ENCODE measurements around the gene RNF141. TPM values are rescaled to one million over a fixed set of nuclear protein-coding genes. Genes with fewer than 3 reads are reported as not detected.

The RNF141 gene
- total RNA-seq, 1 donor from 2014 or later, result 30.0 TPM

- Mint-ChIP-seq H3K4me3 (ENCODE audit: unreplicated experiment) (no peak overlapping the region), H3K36me3 (ENCODE audit: unreplicated experiment) (peaks cover 2% of the 10 kb centered on the region), H3K4me1 (ENCODE audit: unreplicated experiment) (no peaks in the 10 kb centered on the region), H3K9me3 (ENCODE audit: unreplicated experiment) (no peaks in the 10 kb centered on the region), H3K27ac (ENCODE audit: unreplicated experiment) (no peak overlapping the region), H3K27me3 (ENCODE audit: unreplicated experiment) (no peaks in the 10 kb centered on the region)
- TF ChIP-seq, protein P1, sequence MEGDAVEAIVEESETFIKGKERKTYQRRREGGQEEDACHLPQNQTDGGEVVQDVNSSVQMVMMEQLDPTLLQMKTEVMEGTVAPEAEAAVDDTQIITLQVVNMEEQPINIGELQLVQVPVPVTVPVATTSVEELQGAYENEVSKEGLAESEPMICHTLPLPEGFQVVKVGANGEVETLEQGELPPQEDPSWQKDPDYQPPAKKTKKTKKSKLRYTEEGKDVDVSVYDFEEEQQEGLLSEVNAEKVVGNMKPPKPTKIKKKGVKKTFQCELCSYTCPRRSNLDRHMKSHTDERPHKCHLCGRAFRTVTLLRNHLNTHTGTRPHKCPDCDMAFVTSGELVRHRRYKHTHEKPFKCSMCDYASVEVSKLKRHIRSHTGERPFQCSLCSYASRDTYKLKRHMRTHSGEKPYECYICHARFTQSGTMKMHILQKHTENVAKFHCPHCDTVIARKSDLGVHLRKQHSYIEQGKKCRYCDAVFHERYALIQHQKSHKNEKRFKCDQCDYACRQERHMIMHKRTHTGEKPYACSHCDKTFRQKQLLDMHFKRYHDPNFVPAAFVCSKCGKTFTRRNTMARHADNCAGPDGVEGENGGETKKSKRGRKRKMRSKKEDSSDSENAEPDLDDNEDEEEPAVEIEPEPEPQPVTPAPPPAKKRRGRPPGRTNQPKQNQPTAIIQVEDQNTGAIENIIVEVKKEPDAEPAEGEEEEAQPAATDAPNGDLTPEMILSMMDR (IDR thresholded peaks at IDR 0.05), result no peak
- no peak for DNase-seq (ENCODE audit: extremely low spot score, unreplicated experiment)
Measured at GRCh38 chr11:10476927-10477689, 63.9 kb downstream of the RNF141 start.

- Mint-ChIP-seq H3K4me3 (ENCODE audit: unreplicated experiment) (no peak overlapping the region), H3K9me3 (ENCODE audit: unreplicated experiment) (no peaks in the 10 kb centered on the region), H3K4me1 (ENCODE audit: unreplicated experiment) (no peaks in the 10 kb centered on the region), H3K27me3 (ENCODE audit: unreplicated experiment) (no peaks in the 10 kb centered on the region), H3K36me3 (ENCODE audit: unreplicated experiment) (peaks cover 2% of the 10 kb centered on the region), H3K27ac (ENCODE audit: unreplicated experiment) (no peak overlapping the region)
- TF ChIP-seq, protein P1 (IDR thresholded peaks at IDR 0.05), result no peak
- DNase-seq (ENCODE audit: extremely low spot score, unreplicated experiment), result no peak
Measured at GRCh38 chr11:10476342-10476741, 64.6 kb downstream of the RNF141 start.

GRCh38 chr11:10474551-10474950 lies 66.4 kb downstream of the RNF141 start:
- Mint-ChIP-seq H3K36me3 (ENCODE audit: unreplicated experiment) (peaks cover 2% of the 10 kb centered on the region), H3K4me1 (ENCODE audit: unreplicated experiment) (no peaks in the 10 kb centered on the region), H3K4me3 (ENCODE audit: unreplicated experiment) (no peak overlapping the region), H3K27ac (ENCODE audit: unreplicated experiment) (no peak overlapping the region), H3K27me3 (ENCODE audit: unreplicated experiment) (no peaks in the 10 kb centered on the region), H3K9me3 (ENCODE audit: unreplicated experiment) (no peaks in the 10 kb centered on the region)
- TF ChIP-seq, protein P1 (IDR thresholded peaks at IDR 0.05), result no peak
- no peak for DNase-seq (ENCODE audit: extremely low spot score, unreplicated experiment)

- DNase-seq (ENCODE audit: extremely low spot score, unreplicated experiment), result no peak
- no peaks in the 10 kb centered on the region for H3K4me1 Mint-ChIP-seq (ENCODE audit: unreplicated experiment)
- H3K27me3 Mint-ChIP-seq (ENCODE audit: unreplicated experiment), result peaks cover 5% of the 10 kb centered on the region
- peaks cover under 1% of the 10 kb centered on the region for H3K36me3 Mint-ChIP-seq (ENCODE audit: unreplicated experiment)
- H3K9me3 Mint-ChIP-seq (ENCODE audit: unreplicated experiment), result peaks cover 9% of the 10 kb centered on the region
- TF ChIP-seq, protein P1 (IDR thresholded peaks at IDR 0.05), result no peak
- no peak overlapping the region for H3K27ac Mint-ChIP-seq (ENCODE audit: unreplicated experiment)
- no peak overlapping the region for H3K4me3 Mint-ChIP-seq (ENCODE audit: unreplicated experiment)
Measured at GRCh38 chr11:10473371-10473770, 67.6 kb downstream of the RNF141 start.

- DNase-seq (ENCODE audit: extremely low spot score, unreplicated experiment), result no peak
- peaks cover 11% of the 10 kb centered on the region for H3K36me3 Mint-ChIP-seq (ENCODE audit: unreplicated experiment)
- TF ChIP-seq, protein P1 (IDR thresholded peaks at IDR 0.05), result no peak
- no peaks in the 10 kb centered on the region for H3K4me1 Mint-ChIP-seq (ENCODE audit: unreplicated experiment)
- no peak overlapping the region for H3K27ac Mint-ChIP-seq (ENCODE audit: unreplicated experiment)
- H3K9me3 Mint-ChIP-seq (ENCODE audit: unreplicated experiment), result peaks cover 8% of the 10 kb centered on the region
- H3K4me3 Mint-ChIP-seq (ENCODE audit: unreplicated experiment), result no peak overlapping the region
- H3K27me3 Mint-ChIP-seq (ENCODE audit: unreplicated experiment), result peaks cover 2% of the 10 kb centered on the region
Measured at GRCh38 chr11:10462746-10463300, 78.2 kb downstream of the RNF141 start.
